ENCODE data around the gene DHRS11.

The DHRS11 gene

DNA sequence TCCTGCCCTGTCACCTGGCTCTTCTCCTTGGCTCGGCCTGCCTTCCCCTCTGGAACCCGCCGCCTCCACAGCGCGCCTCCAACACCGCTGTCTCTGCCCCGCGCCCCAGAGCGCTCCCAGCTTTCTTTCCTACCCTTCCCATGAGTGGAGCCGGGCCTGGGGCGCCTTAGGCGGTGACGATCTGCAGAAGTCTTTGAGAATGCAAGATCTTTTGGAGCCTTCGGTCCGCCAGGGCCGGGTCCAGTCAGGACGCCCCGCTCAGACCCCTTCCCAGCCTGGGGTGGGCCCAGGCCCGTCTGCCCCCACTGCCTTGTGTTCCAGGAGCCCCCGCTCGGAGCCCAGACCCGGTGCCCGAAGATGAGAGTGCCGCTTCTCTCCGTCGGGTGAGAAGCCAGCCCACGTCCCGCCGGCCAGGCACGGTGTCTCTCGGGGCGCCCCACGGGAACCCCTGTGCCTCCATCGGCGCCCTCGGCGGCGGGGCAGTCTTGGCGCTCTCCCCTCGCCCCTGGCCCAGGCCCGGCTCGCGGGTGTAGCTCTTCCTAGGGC is 49.7 kb downstream of the DHRS11 start:
- Histone ChIP-seq H3K4me1 (ENCODE audit: control insufficient read depth, insufficient read depth, low read length) (peaks cover 3% of the 10 kb centered on the region), H3K9me3 (ENCODE audit: control insufficient read depth, low read length) (no peaks in the 10 kb centered on the region), H3K9ac (ENCODE audit: low read length) (no peak overlapping the region), H3K4me3 (ENCODE audit: low read length) (peak overlapping the region; percentile 74), H3K27me3 (replicated peaks; ENCODE audit: control insufficient read depth, insufficient read depth, low read length) (peaks cover 85% of the 10 kb centered on the region), H3K36me3 (ENCODE audit: control insufficient read depth, insufficient read depth, low read length, severe bottlenecking) (no peaks in the 10 kb centered on the region)
- peak; percentile 5 for DNase-seq (ENCODE audit: low read depth)

- H3K4me1 ChIP-seq (ENCODE audit: control insufficient read depth, insufficient read depth, low read length): peaks cover 3% of the 10 kb centered on the region
These were observed 50.5 kb downstream of the DHRS11 start for GRCh38 chr17:36641877-36642845.

DNA sequence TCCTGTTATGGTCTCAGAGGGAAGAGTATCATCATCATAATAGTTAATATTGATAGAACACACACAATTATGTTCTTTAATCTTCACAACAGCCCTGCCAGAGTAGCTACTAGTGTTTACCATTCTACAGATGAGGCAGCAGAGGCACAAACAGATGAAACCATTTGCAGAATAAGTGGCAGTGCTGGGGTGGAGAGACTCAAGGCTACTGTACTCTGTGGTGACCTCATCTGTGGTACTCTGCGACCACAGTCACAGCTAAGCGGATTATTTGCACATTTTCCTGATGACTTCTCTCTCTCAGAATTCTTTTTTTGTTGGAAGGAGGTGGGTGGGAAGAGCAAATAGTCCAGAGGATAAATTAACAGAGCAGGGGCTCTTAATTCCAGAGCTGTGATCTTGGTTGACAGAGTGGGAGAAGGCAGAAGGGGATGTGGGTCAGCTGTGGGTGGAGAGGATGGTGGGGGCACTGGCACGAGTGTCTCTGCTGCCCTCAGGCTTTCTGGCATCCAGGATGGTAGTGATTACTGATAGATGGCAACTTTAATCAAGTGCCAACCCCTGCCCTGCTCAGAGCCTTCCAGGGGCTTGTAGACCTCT is 51.5 kb downstream of the DHRS11 start:
- no peak for DNase-seq (ENCODE audit: low read depth)
- Histone ChIP-seq H3K9me3 (ENCODE audit: control insufficient read depth, low read length) (no peaks in the 10 kb centered on the region), H3K9ac (ENCODE audit: low read length) (no peak overlapping the region), H3K4me3 (ENCODE audit: low read length) (no peak overlapping the region), H3K4me1 (ENCODE audit: control insufficient read depth, insufficient read depth, low read length) (peaks cover 3% of the 10 kb centered on the region), H3K27me3 (replicated peaks; ENCODE audit: control insufficient read depth, insufficient read depth, low read length) (peaks cover 77% of the 10 kb centered on the region), H3K36me3 (ENCODE audit: control insufficient read depth, insufficient read depth, low read length, severe bottlenecking) (no peaks in the 10 kb centered on the region)

More at GRCh38 chr17:36641877-36642845, 50.5 kb downstream of the DHRS11 start:
- Histone ChIP-seq H3K9me3 (ENCODE audit: control insufficient read depth, low read length) (no peaks in the 10 kb centered on the region), H3K27me3 (replicated peaks; ENCODE audit: control insufficient read depth, insufficient read depth, low read length) (peaks cover 85% of the 10 kb centered on the region), H3K9ac (ENCODE audit: low read length) (no peak overlapping the region), H3K4me3 (ENCODE audit: low read length) (peak overlapping the region; percentile 74), H3K36me3 (ENCODE audit: control insufficient read depth, insufficient read depth, low read length, severe bottlenecking) (no peaks in the 10 kb centered on the region)
- peak; percentile 39 for DNase-seq (ENCODE audit: low read depth)

- Histone ChIP-seq H3K4me1 (ENCODE audit: control insufficient read depth, insufficient read depth, low read length) (peaks cover 3% of the 10 kb centered on the region), H3K36me3 (ENCODE audit: control insufficient read depth, insufficient read depth, low read length, severe bottlenecking) (no peaks in the 10 kb centered on the region), H3K4me3 (ENCODE audit: low read length) (no peak overlapping the region), H3K9me3 (ENCODE audit: control insufficient read depth, low read length) (no peaks in the 10 kb centered on the region), H3K9ac (ENCODE audit: low read length) (no peak overlapping the region), H3K27me3 (replicated peaks; ENCODE audit: control insufficient read depth, insufficient read depth, low read length) (peaks cover 67% of the 10 kb centered on the region)
- no peak for DNase-seq (ENCODE audit: low read depth)
These were observed 53.7 kb downstream of the DHRS11 start for GRCh38 chr17:36645422-36645821.

DNA sequence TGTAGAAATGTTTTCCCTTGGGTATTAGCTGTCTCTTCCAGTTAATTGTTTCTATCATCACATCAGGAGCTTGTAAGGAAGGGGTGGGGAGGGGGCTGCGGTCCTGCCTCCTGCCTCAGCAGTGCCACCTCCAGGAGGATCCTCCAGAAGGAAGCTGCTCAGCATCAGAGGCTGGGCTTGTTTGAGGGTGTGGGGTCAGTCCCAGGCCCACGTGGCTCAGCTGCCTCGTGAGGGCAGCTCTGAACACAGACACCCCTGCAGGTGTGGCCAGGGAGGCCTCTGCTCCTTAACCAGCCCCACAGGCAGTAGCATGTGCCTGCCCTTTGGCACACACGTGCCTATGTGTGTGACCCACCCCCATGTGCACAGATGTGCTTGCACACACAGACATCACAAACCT is 56.0 kb downstream of the DHRS11 start:
- peaks cover 66% of the 10 kb centered on the region for H3K27me3 ChIP-seq (replicated peaks; ENCODE audit: control insufficient read depth, insufficient read depth, low read length)
- no peak overlapping the region for H3K9ac ChIP-seq (ENCODE audit: low read length)
- H3K9me3 ChIP-seq (ENCODE audit: control insufficient read depth, low read length): no peaks in the 10 kb centered on the region
- H3K4me1 ChIP-seq (ENCODE audit: control insufficient read depth, insufficient read depth, low read length): no peaks in the 10 kb centered on the region
- DNase-seq (ENCODE audit: low read depth): no peak
- H3K36me3 ChIP-seq (ENCODE audit: control insufficient read depth, insufficient read depth, low read length, severe bottlenecking): no peaks in the 10 kb centered on the region
- no peak overlapping the region for H3K4me3 ChIP-seq (ENCODE audit: low read length)

GRCh38 chr17:36650096-36650775 is 58.6 kb downstream of the DHRS11 start:
- no peaks in the 10 kb centered on the region for H3K4me1 ChIP-seq (ENCODE audit: control insufficient read depth, insufficient read depth, low read length)
- DNase-seq (ENCODE audit: low read depth): no peak
- peaks cover 47% of the 10 kb centered on the region for H3K27me3 ChIP-seq (replicated peaks; ENCODE audit: control insufficient read depth, insufficient read depth, low read length)

More at GRCh38 chr17:36650096-36650775, 58.6 kb downstream of the DHRS11 start:
- Histone ChIP-seq H3K36me3 (ENCODE audit: control insufficient read depth, insufficient read depth, low read length, severe bottlenecking) (no peaks in the 10 kb centered on the region), H3K9me3 (ENCODE audit: control insufficient read depth, low read length) (no peaks in the 10 kb centered on the region), H3K4me3 (ENCODE audit: low read length) (no peak overlapping the region), H3K9ac (ENCODE audit: low read length) (no peak overlapping the region)

Data from adipocyte (in vitro differentiated cells).